HG02970 (cell line): ENCODE results near the gene MYDGF.

Experiments used
- ATAC-seq: cut with Tn5 transposase; IDR thresholded peaks from one replicate; pipeline ENCODE4 v1.9.1; 2021; ENCODE audit warnings: mild to moderate bottlenecking, moderate library complexity, moderate number of reproducible peaks; ENCODE audit not compliant: unreplicated experiment, low FRiP score

Gene MYDGF

GRCh38 chr19:4678881-4679790 lies 9.0 kb upstream of the MYDGF start:
- no peak for ATAC-seq

- no peak for ATAC-seq
Observed at GRCh38 chr19:4676955-4677731, 7.0 kb upstream of the MYDGF start.

- no peak for ATAC-seq
Observed at GRCh38 chr19:4675346-4675745, 5.2 kb upstream of the MYDGF start.

- ATAC-seq, result no peak
Observed at GRCh38 chr19:4673726-4674125, 3.6 kb upstream of the MYDGF start.

- ATAC-seq, result no peak
Observed at GRCh38 chr19:4673216-4673615, 3.1 kb upstream of the MYDGF start.

GRCh38 chr19:4671185-4671851 lies 1.2 kb upstream of the MYDGF start:
- no peak for ATAC-seq

- no peak for ATAC-seq
Observed at GRCh38 chr19:4664642-4665041, 5.5 kb downstream of the MYDGF start.

- no peak for ATAC-seq
Observed at GRCh38 chr19:4662812-4663211, 7.3 kb downstream of the MYDGF start.

GRCh38 chr19:4662020-4662695 lies 8.0 kb downstream of the MYDGF start:
- no peak for ATAC-seq

- ATAC-seq, result no peak
Observed at GRCh38 chr19:4660993-4661392, 9.1 kb downstream of the MYDGF start.

- no peak for ATAC-seq
Observed at GRCh38 chr19:4660181-4660791, 9.9 kb downstream of the MYDGF start.

- ATAC-seq, result no peak
Observed at GRCh38 chr19:4657835-4658234, 12.3 kb downstream of the MYDGF start.

- ATAC-seq, result no peak
Observed at GRCh38 chr19:4657262-4657661, 12.9 kb downstream of the MYDGF start.

- no peak for ATAC-seq
Observed at GRCh38 chr19:4656102-4656501, 14.0 kb downstream of the MYDGF start.

GRCh38 chr19:4654437-4655361 lies 15.4 kb downstream of the MYDGF start:
- ATAC-seq, result no peak

- ATAC-seq, result no peak
Observed at GRCh38 chr19:4653793-4654436, 16.2 kb downstream of the MYDGF start.

GRCh38 chr19:4652075-4652474 lies 18.1 kb downstream of the MYDGF start:
- ATAC-seq, result no peak

- ATAC-seq, result no peak
Observed at GRCh38 chr19:4650159-4650558, 20.0 kb downstream of the MYDGF start.
